NT2/D1 (cell line): Measurements from ENCODE around the gene NFKBIE.

Experiments used
- SUZ12 ChIP-seq: IDR thresholded peaks from 2 replicates; pipeline ENCODE4 v1.6.1; 2011; ENCODE audit not compliant: insufficient read length, insufficient read depth; ENCODE audit errors: extremely low read depth
- YY1 ChIP-seq: IDR thresholded peaks from 2 replicates; pipeline ENCODE4 v1.6.1; 2011; ENCODE audit not compliant: insufficient read length, insufficient read depth

- TF ChIP-seq SUZ12, result no peak
- TF ChIP-seq YY1, result no peak
Observed at GRCh38 chr6:44258325-44258863, 7.0 kb downstream of the NFKBIE start.
